ENCODE results near the gene MRPL58. TPM values are rescaled to one million over a fixed set of nuclear protein-coding genes. Genes with fewer than 3 reads are reported as not detected.

Gene MRPL58
- total and polyA plus RNA-seq, 2 experiments from 2014 or later: 29.8 to 39.3 TPM

DNA sequence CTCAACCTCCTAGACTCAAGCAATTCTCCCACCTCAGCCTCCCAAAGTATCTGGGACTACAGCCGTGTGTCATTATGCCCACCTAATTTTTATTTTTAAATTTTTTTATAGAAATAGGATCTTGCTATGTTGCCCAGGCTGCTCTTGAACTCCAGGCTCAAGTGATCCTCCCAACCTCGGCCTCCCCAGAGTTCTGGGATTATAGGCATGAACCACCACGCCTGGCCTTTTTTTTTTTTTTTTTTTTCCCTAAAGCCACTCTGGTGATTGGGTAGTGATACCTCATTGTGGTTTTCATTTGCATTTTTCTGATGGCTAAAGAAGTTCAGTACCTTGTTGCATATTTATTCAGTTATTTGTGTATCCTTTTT lies 26.3 kb upstream of the MRPL58 start:
- TF ChIP-seq EZH2phosphoT487 (IDR thresholded peaks at IDR 0.05; ENCODE audit: low read depth, severe bottlenecking, unreplicated experiment): no peak
- TF ChIP-seq, protein P1, sequence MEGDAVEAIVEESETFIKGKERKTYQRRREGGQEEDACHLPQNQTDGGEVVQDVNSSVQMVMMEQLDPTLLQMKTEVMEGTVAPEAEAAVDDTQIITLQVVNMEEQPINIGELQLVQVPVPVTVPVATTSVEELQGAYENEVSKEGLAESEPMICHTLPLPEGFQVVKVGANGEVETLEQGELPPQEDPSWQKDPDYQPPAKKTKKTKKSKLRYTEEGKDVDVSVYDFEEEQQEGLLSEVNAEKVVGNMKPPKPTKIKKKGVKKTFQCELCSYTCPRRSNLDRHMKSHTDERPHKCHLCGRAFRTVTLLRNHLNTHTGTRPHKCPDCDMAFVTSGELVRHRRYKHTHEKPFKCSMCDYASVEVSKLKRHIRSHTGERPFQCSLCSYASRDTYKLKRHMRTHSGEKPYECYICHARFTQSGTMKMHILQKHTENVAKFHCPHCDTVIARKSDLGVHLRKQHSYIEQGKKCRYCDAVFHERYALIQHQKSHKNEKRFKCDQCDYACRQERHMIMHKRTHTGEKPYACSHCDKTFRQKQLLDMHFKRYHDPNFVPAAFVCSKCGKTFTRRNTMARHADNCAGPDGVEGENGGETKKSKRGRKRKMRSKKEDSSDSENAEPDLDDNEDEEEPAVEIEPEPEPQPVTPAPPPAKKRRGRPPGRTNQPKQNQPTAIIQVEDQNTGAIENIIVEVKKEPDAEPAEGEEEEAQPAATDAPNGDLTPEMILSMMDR (IDR thresholded peaks at IDR 0.05; ENCODE audit: poor library complexity): no peak
- TF ChIP-seq EZH2 (IDR thresholded peaks at IDR 0.05; ENCODE audit: borderline replicate concordance): no peak
- no peak overlapping the region for H3K4me3 ChIP-seq
- H3K9me3 ChIP-seq (ENCODE audit: low read depth): no peaks in the 10 kb centered on the region
- H3K4me2 ChIP-seq: no peak overlapping the region
- no peaks in the 10 kb centered on the region for H3K27me3 ChIP-seq
- H4K20me1 ChIP-seq (ENCODE audit: insufficient read depth, poor library complexity, severe bottlenecking): no peaks in the 10 kb centered on the region
- H3K27ac ChIP-seq: no peak overlapping the region
- H2AFZ ChIP-seq: no peak overlapping the region
- H3K9me2 ChIP-seq (replicated peaks; ENCODE audit: insufficient read depth): no peaks in the 10 kb centered on the region
- H3K4me1 ChIP-seq (ENCODE audit: insufficient read depth): peaks cover 29% of the 10 kb centered on the region
- DNase-seq (ENCODE audit: low spot score): no peak
- H3K79me2 ChIP-seq: peaks cover 32% of the 10 kb centered on the region
- WGBS (ENCODE audit: low lambda C conversion rate, missing lambda C conversion rate): 90% methylated on average over 3 of the region's 3 CpGs
- H3K36me3 ChIP-seq (replicated peaks; ENCODE audit: insufficient read depth, low read depth): no peaks in the 10 kb centered on the region

DNA sequence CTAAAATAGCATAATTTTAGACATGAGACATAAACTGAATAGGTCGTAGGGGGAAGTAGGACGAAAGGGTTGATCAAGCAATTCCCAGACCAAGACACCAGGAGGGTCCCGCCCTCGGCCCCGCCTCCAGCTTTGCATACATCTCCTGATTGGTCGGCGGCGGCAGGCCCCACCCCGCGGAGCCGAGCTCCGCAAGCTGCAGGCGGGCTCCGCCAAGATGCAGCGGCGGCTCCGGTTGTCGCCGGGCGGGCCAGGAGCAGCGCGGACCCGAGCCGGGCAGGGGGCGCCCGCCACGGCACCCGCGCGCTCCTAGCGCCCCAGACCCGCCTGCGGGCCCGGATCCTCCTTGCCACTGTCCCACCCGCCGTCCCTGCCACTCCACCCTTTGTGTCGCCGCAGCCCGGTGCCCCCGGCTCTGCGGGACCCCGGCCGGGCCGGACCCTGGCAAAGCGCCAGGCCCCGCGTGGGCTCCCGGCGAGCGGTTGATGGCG lies 25.0 kb upstream of the MRPL58 start, which contains the start of gene CDR2L:
TSS of gene CDR2L (plus strand) at position 215 of the 491 bp plus-strand sequence. CDS start 412 bp downstream, outside the sequence.
- Histone ChIP-seq H3K4me1 (ENCODE audit: insufficient read depth) (peaks cover 30% of the 10 kb centered on the region), H3K9me2 (replicated peaks; ENCODE audit: insufficient read depth) (no peaks in the 10 kb centered on the region), H4K20me1 (ENCODE audit: insufficient read depth, poor library complexity, severe bottlenecking) (no peaks in the 10 kb centered on the region), H3K36me3 (replicated peaks; ENCODE audit: insufficient read depth, low read depth) (no peaks in the 10 kb centered on the region), H2AFZ (peak within 1 kb of the TSS; percentile 81), H3K4me2 (peak within 1 kb of the TSS; percentile 89), H3K27ac (peak within 1 kb of the TSS; percentile 98), H3K4me3 (peak within 1 kb of the TSS; percentile 99), H3K27me3 (no peaks in the 10 kb centered on the region), H3K79me2 (peaks cover 34% of the 10 kb centered on the region), H3K9me3 (ENCODE audit: low read depth) (no peaks in the 10 kb centered on the region)
- TF ChIP-seq, protein P1 (IDR thresholded peaks at IDR 0.05; ENCODE audit: poor library complexity): no peak
- TF ChIP-seq EZH2 (IDR thresholded peaks at IDR 0.05; ENCODE audit: borderline replicate concordance): no peak
- TF ChIP-seq EZH2phosphoT487 (IDR thresholded peaks at IDR 0.05; ENCODE audit: low read depth, severe bottlenecking, unreplicated experiment): no peak
- DNase-seq (ENCODE audit: low spot score): peak; percentile 99
- WGBS (ENCODE audit: low lambda C conversion rate, missing lambda C conversion rate): under 1% methylated on average over 38 of the region's 51 CpGs

DNA sequence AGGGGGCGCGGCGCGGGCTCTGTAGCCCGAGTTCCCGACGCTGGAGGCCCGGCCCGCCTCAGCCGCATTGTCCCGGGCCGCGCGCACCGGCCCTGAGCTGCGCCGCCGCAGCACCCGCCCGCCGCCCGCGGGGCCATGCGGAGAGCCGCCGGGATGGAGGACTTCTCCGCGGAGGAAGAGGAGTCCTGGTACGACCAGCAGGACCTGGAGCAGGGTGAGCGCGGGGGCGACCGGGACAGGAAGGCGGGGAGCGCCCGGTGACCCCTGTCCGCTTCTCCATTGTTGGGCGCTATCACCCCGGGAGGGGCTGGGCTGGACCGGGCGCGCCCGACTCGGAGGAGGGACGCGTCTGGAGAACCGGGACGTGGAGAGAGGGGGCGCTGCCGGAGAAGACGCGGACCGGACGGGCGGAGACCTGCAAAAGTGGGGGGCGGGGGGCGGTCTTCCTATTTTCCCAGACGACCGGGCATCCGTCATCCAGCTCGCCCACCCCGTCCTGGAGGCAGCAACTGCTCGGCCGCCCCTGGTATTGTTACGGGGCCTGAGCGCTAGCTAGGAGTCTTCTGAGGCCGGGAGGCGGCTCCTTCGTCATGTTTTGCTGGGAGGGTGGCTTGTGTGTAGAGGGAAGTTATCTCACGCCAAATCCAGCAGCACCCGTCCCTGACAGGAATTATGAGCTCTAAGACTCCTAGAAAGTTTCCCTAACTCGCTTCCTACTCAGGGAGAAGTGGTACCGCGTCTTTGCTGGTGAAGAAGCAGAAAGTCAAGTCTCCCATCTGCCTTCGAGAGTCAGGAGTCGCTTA lies 24.4 kb upstream of the MRPL58 start:
- H3K4me3 ChIP-seq: peak overlapping the region; percentile 99
- no peaks in the 10 kb centered on the region for H3K27me3 ChIP-seq
- 2% methylated on average over 68 of the region's 76 CpGs for WGBS (ENCODE audit: low lambda C conversion rate, missing lambda C conversion rate)
- TF ChIP-seq, protein P1 (IDR thresholded peaks at IDR 0.05; ENCODE audit: poor library complexity): peak; percentile 52
- no peak for TF ChIP-seq EZH2phosphoT487 (IDR thresholded peaks at IDR 0.05; ENCODE audit: low read depth, severe bottlenecking, unreplicated experiment)
- H3K79me2 ChIP-seq: peaks cover 40% of the 10 kb centered on the region
- H3K27ac ChIP-seq: peak overlapping the region; percentile 98
- DNase-seq (ENCODE audit: low spot score): peak; percentile 93
- H4K20me1 ChIP-seq (ENCODE audit: insufficient read depth, poor library complexity, severe bottlenecking): no peaks in the 10 kb centered on the region
- H2AFZ ChIP-seq: peak overlapping the region; percentile 81
- H3K36me3 ChIP-seq (replicated peaks; ENCODE audit: insufficient read depth, low read depth): no peaks in the 10 kb centered on the region
- H3K4me1 ChIP-seq (ENCODE audit: insufficient read depth): peaks cover 33% of the 10 kb centered on the region
- H3K9me3 ChIP-seq (ENCODE audit: low read depth): no peaks in the 10 kb centered on the region
- no peaks in the 10 kb centered on the region for H3K9me2 ChIP-seq (replicated peaks; ENCODE audit: insufficient read depth)
- H3K4me2 ChIP-seq: peak overlapping the region; percentile 89
